ENCODE results near the gene IQCK.
A peak's percentile ranks its signal among the peaks of the same experiment; 100 is the strongest.

Gene IQCK

GRCh38 chr16:19696328-19696727 lies 21.7 kb upstream of the IQCK start:
- intact Hi-C loops (cut with DNase I; ENCODE audit: low total_unique reads): no loop called here
- Histone ChIP-seq H3K9me3 (no peaks in the 10 kb centered on the region), H3K36me3 (peaks cover 27 to 56% (median 29%) of the 10 kb centered on the region in 3 donors), H3K27ac (peak overlapping the region; percentile 17 to 48), H3K4me3 (no peak overlapping the region), H3K4me1 (peaks cover 0 to 26% (median 10%) of the 10 kb centered on the region in 4 donors), H3K27me3 (no peaks in the 10 kb centered on the region)
- no peak for TF ChIP-seq CTCF (IDR thresholded peaks at IDR 0.05)
- DNase-seq: peak; percentile 86 to 87

- no peak for TF ChIP-seq CTCF (IDR thresholded peaks at IDR 0.05)
- Histone ChIP-seq H3K27ac (peak overlapping the region; percentile 17 to 48), H3K9me3 (no peaks in the 10 kb centered on the region), H3K36me3 (peaks cover 25 to 56% (median 30%) of the 10 kb centered on the region in 3 donors), H3K27me3 (no peaks in the 10 kb centered on the region), H3K4me3 (no peak overlapping the region), H3K4me1 (peaks cover 0 to 26% (median 10%) of the 10 kb centered on the region in 4 donors)
- no peak for DNase-seq
- intact Hi-C loops (cut with DNase I; ENCODE audit: low total_unique reads): no loop called here
Observed at GRCh38 chr16:19696961-19697360, 21.1 kb upstream of the IQCK start.

- H3K27ac ChIP-seq: no peak overlapping the region
- DNase-seq: no peak
Observed at GRCh38 chr16:19697756-19698318, 20.2 kb upstream of the IQCK start.

GRCh38 chr16:19698480-19699465 lies 19.3 kb upstream of the IQCK start:
- intact Hi-C loops (cut with DNase I; ENCODE audit: low total_unique reads): no loop called here
- TF ChIP-seq CTCF (IDR thresholded peaks at IDR 0.05): no peak
- Histone ChIP-seq H3K27me3 (no peaks in the 10 kb centered on the region), H3K9me3 (no peaks in the 10 kb centered on the region), H3K36me3 (peaks cover 34 to 60% (median 39%) of the 10 kb centered on the region in 3 donors), H3K4me1 (peaks cover 0 to 26% (median 10%) of the 10 kb centered on the region in 4 donors), H3K4me3 (no peak overlapping the region), H3K27ac (no peak overlapping the region)
- DNase-seq: no peak

More at GRCh38 chr16:19697756-19698318, 20.2 kb upstream of the IQCK start:
- Histone ChIP-seq H3K36me3 (peaks cover 28 to 56% (median 31%) of the 10 kb centered on the region in 3 donors), H3K27me3 (no peaks in the 10 kb centered on the region), H3K4me1 (peaks cover 0 to 26% (median 10%) of the 10 kb centered on the region in 4 donors), H3K9me3 (no peaks in the 10 kb centered on the region), H3K4me3 (no peak overlapping the region)
- no peak for TF ChIP-seq CTCF (IDR thresholded peaks at IDR 0.05)
- intact Hi-C loops (cut with DNase I; ENCODE audit: low total_unique reads): no loop called here

GRCh38 chr16:19699472-19699871 lies 18.6 kb upstream of the IQCK start:
- no peak overlapping the region for H3K27ac ChIP-seq
- H3K9me3 ChIP-seq: no peaks in the 10 kb centered on the region
- no peak for DNase-seq
- H3K27me3 ChIP-seq: no peaks in the 10 kb centered on the region
- H3K4me3 ChIP-seq: no peak overlapping the region
- intact Hi-C loops (cut with DNase I; ENCODE audit: low total_unique reads): no loop called here
- TF ChIP-seq CTCF (IDR thresholded peaks at IDR 0.05): no peak
- H3K4me1 ChIP-seq: peaks cover 0 to 26% (median 10%) of the 10 kb centered on the region in 4 donors
- peaks cover 41 to 65% (median 43%) of the 10 kb centered on the region in 3 donors for H3K36me3 ChIP-seq
